HEK293T (cell line): ENCODE results near the gene MIPEP.

Experiments used
- ARNT ChIP-seq: fragments of 450-650 bp; IDR thresholded peaks from 2 replicates; pipeline ENCODE4 v1.6.1; 2017; ENCODE audit warnings: mild to moderate bottlenecking
- BHLHE40 ChIP-seq: fragments of 450-650 bp; IDR thresholded peaks from 2 replicates; pipeline ENCODE4 v1.6.1; 2016; ENCODE audit warnings: mild to moderate bottlenecking, moderate library complexity, borderline replicate concordance
- FOXK2 ChIP-seq: fragments of 450-650 bp; IDR thresholded peaks from 2 replicates; pipeline ENCODE4 v1.6.1; 2016; ENCODE audit warnings: mild to moderate bottlenecking
- FOXM1 ChIP-seq: fragments of 450-650 bp; IDR thresholded peaks from 2 replicates; pipeline ENCODE4 v1.6.1; 2017; ENCODE audit warnings: mild to moderate bottlenecking, borderline replicate concordance
- LEF1 ChIP-seq: fragments of 450-650 bp; IDR thresholded peaks from 2 replicates; pipeline ENCODE4 v1.6.1; 2017; ENCODE audit warnings: mild to moderate bottlenecking, borderline replicate concordance
- SP1 ChIP-seq: fragments of 450-650 bp; IDR thresholded peaks from 2 replicates; pipeline ENCODE4 v1.6.1; 2017
- SUZ12 ChIP-seq: fragments of 450-650 bp; IDR thresholded peaks from 2 replicates; pipeline ENCODE4 v1.6.1; 2016; ENCODE audit warnings: mild to moderate bottlenecking
- TARDBP ChIP-seq: fragments of 450-650 bp; IDR thresholded peaks from 2 replicates; pipeline ENCODE4 v1.6.1; 2016
- ZNF384 ChIP-seq: fragments of 450-650 bp; IDR thresholded peaks from 2 replicates; pipeline ENCODE4 v1.6.1; 2016
- TF ChIP-seq, protein P1 (sequence below): fragments of 450-650 bp; IDR thresholded peaks from 2 replicates; pipeline ENCODE4 v1.6.1; 2016

DNA sequence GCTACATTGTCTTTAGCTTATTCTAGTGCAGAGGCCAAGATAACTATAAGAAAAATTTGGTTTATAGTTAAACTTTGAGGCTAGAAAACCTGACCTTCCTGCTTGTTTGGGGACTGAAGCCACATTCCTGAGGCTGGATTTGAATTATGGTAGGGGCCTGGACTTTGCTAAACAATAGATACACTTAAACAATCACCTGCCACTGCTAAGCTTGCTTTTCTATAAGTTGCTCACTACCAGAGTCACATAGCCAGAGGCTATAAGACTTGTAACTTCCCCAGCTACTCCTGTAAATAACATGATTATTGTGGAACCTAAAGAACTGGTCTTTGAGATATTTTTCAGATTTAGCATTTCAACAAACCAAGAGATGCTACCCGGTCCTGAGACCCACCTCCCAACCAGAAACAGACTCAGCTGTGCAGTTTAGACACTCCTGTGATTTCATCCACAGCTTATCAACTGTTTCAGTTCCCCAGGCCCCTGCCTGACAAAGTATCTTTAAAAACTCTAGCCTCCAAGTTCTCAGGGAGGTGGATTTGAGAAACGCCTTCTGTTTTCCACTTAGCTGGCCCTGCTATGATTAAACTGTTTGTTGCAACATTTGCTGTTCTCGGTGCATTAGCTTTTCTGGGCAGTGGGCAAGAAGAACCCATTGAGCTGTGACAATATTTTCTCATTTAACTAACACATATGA lies 77.7 kb downstream of the MIPEP start:
- TF ChIP-seq BHLHE40 (no peak), TARDBP (no peak), SP1 (no peak), ARNT (no peak), SUZ12 (no peak), FOXM1 (no peak), LEF1 (no peak), FOXK2 (no peak), ZNF384 (no peak)
- TF ChIP-seq, protein P1, sequence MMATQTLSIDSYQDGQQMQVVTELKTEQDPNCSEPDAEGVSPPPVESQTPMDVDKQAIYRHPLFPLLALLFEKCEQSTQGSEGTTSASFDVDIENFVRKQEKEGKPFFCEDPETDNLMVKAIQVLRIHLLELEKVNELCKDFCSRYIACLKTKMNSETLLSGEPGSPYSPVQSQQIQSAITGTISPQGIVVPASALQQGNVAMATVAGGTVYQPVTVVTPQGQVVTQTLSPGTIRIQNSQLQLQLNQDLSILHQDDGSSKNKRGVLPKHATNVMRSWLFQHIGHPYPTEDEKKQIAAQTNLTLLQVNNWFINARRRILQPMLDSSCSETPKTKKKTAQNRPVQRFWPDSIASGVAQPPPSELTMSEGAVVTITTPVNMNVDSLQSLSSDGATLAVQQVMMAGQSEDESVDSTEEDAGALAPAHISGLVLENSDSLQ, result no peak
